ENCODE data around the gene HIVEP2. TPM values are rescaled to one million over a fixed set of nuclear protein-coding genes. Genes with fewer than 3 reads are reported as not detected.

HIVEP2 gene
- total and polyA plus RNA-seq, 2 donors from 2014 or later, result 2.4 to 26.0 TPM

DNA sequence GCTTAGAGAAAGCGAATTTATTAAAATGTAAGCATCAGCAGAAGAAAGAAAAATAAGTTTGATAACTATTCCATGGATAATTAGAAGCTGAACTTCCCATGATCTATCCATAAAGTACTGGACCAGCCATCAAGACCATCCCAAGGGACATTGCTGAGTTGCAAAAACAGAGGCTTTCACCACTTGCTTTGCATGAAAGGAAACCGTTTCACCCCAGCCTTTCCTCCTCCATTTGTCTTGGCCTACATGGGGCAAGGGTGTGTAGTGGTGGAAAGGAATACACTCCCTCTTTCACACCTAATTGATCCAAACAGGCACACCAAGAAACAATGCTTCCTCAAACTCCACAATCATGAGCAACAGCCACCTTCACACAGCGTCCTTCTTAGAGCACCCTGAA is 10.4 kb downstream of the HIVEP2 start:
- DNase-seq (no peak), FAIRE-seq (no peak)
- no peaks in the 10 kb centered on the region for H3K9me3 ChIP-seq (ENCODE audit: control insufficient read depth in 2 of 3, insufficient read depth in 1 of 3, low read length in 3 of 3)
- H3K4me3 ChIP-seq (ENCODE audit: low read length in 3 of 3), result no peak overlapping the region
- no peaks in the 10 kb centered on the region for H3K27me3 ChIP-seq (ENCODE audit: control insufficient read depth, insufficient read depth, low read length)
- no peak overlapping the region for H3K27ac ChIP-seq (ENCODE audit: low read depth in 2 of 2, low read length in 2 of 2)
- intact Hi-C loops (cut with DNase I), result no loop called here
- no peak overlapping the region for H3K9ac ChIP-seq (ENCODE audit: low read length in 3 of 3)
- TF ChIP-seq, protein P1, sequence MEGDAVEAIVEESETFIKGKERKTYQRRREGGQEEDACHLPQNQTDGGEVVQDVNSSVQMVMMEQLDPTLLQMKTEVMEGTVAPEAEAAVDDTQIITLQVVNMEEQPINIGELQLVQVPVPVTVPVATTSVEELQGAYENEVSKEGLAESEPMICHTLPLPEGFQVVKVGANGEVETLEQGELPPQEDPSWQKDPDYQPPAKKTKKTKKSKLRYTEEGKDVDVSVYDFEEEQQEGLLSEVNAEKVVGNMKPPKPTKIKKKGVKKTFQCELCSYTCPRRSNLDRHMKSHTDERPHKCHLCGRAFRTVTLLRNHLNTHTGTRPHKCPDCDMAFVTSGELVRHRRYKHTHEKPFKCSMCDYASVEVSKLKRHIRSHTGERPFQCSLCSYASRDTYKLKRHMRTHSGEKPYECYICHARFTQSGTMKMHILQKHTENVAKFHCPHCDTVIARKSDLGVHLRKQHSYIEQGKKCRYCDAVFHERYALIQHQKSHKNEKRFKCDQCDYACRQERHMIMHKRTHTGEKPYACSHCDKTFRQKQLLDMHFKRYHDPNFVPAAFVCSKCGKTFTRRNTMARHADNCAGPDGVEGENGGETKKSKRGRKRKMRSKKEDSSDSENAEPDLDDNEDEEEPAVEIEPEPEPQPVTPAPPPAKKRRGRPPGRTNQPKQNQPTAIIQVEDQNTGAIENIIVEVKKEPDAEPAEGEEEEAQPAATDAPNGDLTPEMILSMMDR (IDR thresholded peaks at IDR 0.05; ENCODE audit: borderline replicate concordance, extremely low read depth, insufficient read depth), result no peak
- no peaks in the 10 kb centered on the region for H3K36me3 ChIP-seq (ENCODE audit: control insufficient read depth in 2 of 3, insufficient read depth in 3 of 3, low read length in 3 of 3)
- peaks cover 0 to 2% (median 0%) of the 10 kb centered on the region in 3 donors for H3K4me1 ChIP-seq (ENCODE audit: control insufficient read depth in 2 of 3, insufficient read depth in 2 of 3, low read depth in 1 of 3, low read length in 3 of 3)

GRCh38 chr6:142934106-142934505 is 10.9 kb downstream of the HIVEP2 start:
- DNase-seq (no peak), FAIRE-seq (no peak)
- TF ChIP-seq, protein P1 (IDR thresholded peaks at IDR 0.05; ENCODE audit: borderline replicate concordance, extremely low read depth, insufficient read depth), result no peak
- H3K27me3 ChIP-seq (ENCODE audit: control insufficient read depth, insufficient read depth, low read length), result no peaks in the 10 kb centered on the region
- H3K36me3 ChIP-seq (ENCODE audit: control insufficient read depth in 2 of 3, insufficient read depth in 3 of 3, low read length in 3 of 3), result no peaks in the 10 kb centered on the region
- H3K27ac ChIP-seq (ENCODE audit: low read depth in 2 of 2, low read length in 2 of 2), result no peak overlapping the region
- H3K9me3 ChIP-seq (ENCODE audit: control insufficient read depth in 2 of 3, insufficient read depth in 1 of 3, low read length in 3 of 3), result no peaks in the 10 kb centered on the region
- H3K4me1 ChIP-seq (ENCODE audit: control insufficient read depth in 2 of 3, insufficient read depth in 2 of 3, low read depth in 1 of 3, low read length in 3 of 3), result peaks cover 0 to 2% (median 0%) of the 10 kb centered on the region in 3 donors
- H3K4me3 ChIP-seq (ENCODE audit: low read length in 3 of 3), result no peak overlapping the region
- H3K9ac ChIP-seq (ENCODE audit: low read length in 3 of 3), result no peak overlapping the region
- intact Hi-C loops (cut with DNase I), result no loop called here

DNA sequence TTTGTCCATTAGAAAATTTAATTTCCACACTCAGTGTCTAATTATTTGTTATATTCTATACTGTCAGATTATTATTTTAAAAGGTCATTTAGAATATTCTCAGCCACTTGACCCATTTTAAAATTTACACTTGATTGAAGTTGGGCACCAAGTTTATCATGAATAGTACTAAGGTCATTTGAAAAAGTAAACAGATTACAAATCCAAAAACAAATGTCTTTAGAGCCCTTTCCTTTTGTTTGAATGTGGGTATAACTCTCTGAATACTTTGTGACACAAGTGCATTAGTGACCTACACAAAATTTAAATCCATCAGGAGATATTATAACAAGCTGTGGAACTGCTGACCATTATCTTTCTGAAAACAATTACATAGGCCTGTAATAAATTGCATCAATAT is 11.3 kb downstream of the HIVEP2 start:
- Histone ChIP-seq H3K27ac (ENCODE audit: low read depth in 2 of 2, low read length in 2 of 2) (no peak overlapping the region), H3K36me3 (ENCODE audit: control insufficient read depth in 2 of 3, insufficient read depth in 3 of 3, low read length in 3 of 3) (no peaks in the 10 kb centered on the region), H3K27me3 (ENCODE audit: control insufficient read depth, insufficient read depth, low read length) (no peaks in the 10 kb centered on the region), H3K9ac (ENCODE audit: low read length in 3 of 3) (no peak overlapping the region), H3K9me3 (ENCODE audit: control insufficient read depth in 2 of 3, insufficient read depth in 1 of 3, low read length in 3 of 3) (no peaks in the 10 kb centered on the region), H3K4me1 (ENCODE audit: control insufficient read depth in 2 of 3, insufficient read depth in 2 of 3, low read depth in 1 of 3, low read length in 3 of 3) (peaks cover 0 to 2% (median 2%) of the 10 kb centered on the region in 3 donors), H3K4me3 (ENCODE audit: low read length in 3 of 3) (no peak overlapping the region)
- DNase-seq (no peak), FAIRE-seq (no peak)
- intact Hi-C loops (cut with DNase I), result no loop called here
- TF ChIP-seq, protein P1 (IDR thresholded peaks at IDR 0.05; ENCODE audit: borderline replicate concordance, extremely low read depth, insufficient read depth), result no peak

- TF ChIP-seq, protein P1 (IDR thresholded peaks at IDR 0.05; ENCODE audit: borderline replicate concordance, extremely low read depth, insufficient read depth), result no peak
- no peak overlapping the region for H3K9ac ChIP-seq (ENCODE audit: low read length in 3 of 3)
- H3K27ac ChIP-seq (ENCODE audit: low read depth in 2 of 2, low read length in 2 of 2), result no peak overlapping the region
- H3K4me1 ChIP-seq (ENCODE audit: control insufficient read depth in 2 of 3, insufficient read depth in 2 of 3, low read depth in 1 of 3, low read length in 3 of 3), result peaks cover 0 to 10% (median 3%) of the 10 kb centered on the region in 3 donors
- no peak overlapping the region for H3K4me3 ChIP-seq (ENCODE audit: low read length in 3 of 3)
- no peaks in the 10 kb centered on the region for H3K9me3 ChIP-seq (ENCODE audit: control insufficient read depth in 2 of 3, insufficient read depth in 1 of 3, low read length in 3 of 3)
- H3K27me3 ChIP-seq (ENCODE audit: control insufficient read depth, insufficient read depth, low read length), result no peaks in the 10 kb centered on the region
- FAIRE-seq (no peak), DNase-seq (no peak)
- intact Hi-C loops (cut with DNase I), result no loop called here
- H3K36me3 ChIP-seq (ENCODE audit: control insufficient read depth in 2 of 3, insufficient read depth in 3 of 3, low read length in 3 of 3), result no peaks in the 10 kb centered on the region
These were observed 12.1 kb downstream of the HIVEP2 start for GRCh38 chr6:142932889-142933288.
